Measurements from ENCODE around the gene TTC7B. TPM values are rescaled to one million over a fixed set of nuclear protein-coding genes. Genes with fewer than 3 reads are reported as not detected.

The TTC7B gene
- total RNA-seq, 4 donors from 2014 or later = 3.3 to 18.1 (median 10.0) TPM

GRCh38 chr14:90544971-90545370 lies 271.3 kb downstream of the TTC7B start:
- intact Hi-C loops (cut with DNase I) = no loop called here
- Histone ChIP-seq H3K4me3 (no peak overlapping the region), H3K4me1 (peaks cover 12 to 23% (median 16%) of the 10 kb centered on the region in 3 donors), H3K9me3 (no peaks in the 10 kb centered on the region), H3K27me3 (no peaks in the 10 kb centered on the region), H3K36me3 (peaks cover 0 to 1% (median 0%) of the 10 kb centered on the region in 3 donors), H3K27ac (peak overlapping the region in 1 of 4 donors; percentile 39)
- no peak for DNase-seq
- WGBS, 2 donors = 80 to 83% methylated on average over 5 to 7 of the region's 8 CpGs
- no peak for TF ChIP-seq CTCF (IDR thresholded peaks at IDR 0.05)

GRCh38 chr14:90544566-90544965 lies 271.7 kb downstream of the TTC7B start:
- intact Hi-C loops (cut with DNase I) = no loop called here
- Histone ChIP-seq H3K27ac (no peak overlapping the region), H3K36me3 (peaks cover 0 to 5% (median 0%) of the 10 kb centered on the region in 3 donors), H3K9me3 (no peaks in the 10 kb centered on the region), H3K27me3 (no peaks in the 10 kb centered on the region), H3K4me3 (no peak overlapping the region), H3K4me1 (peaks cover 12 to 23% (median 16%) of the 10 kb centered on the region in 3 donors)
- no peak for DNase-seq
- TF ChIP-seq POLR2A (IDR thresholded peaks at IDR 0.05) (no peak), CTCF (IDR thresholded peaks at IDR 0.05) (no peak)
- WGBS, 2 donors = 90 to 91% methylated on average over 7 of the region's 9 CpGs

- TF ChIP-seq POLR2A (IDR thresholded peaks at IDR 0.05) (no peak), CTCF (IDR thresholded peaks at IDR 0.05) (no peak)
- Histone ChIP-seq H3K27ac (no peak overlapping the region), H3K4me1 (peaks cover 12 to 23% (median 16%) of the 10 kb centered on the region in 3 donors), H3K36me3 (peaks cover 0 to 12% (median 0%) of the 10 kb centered on the region in 3 donors), H3K9me3 (no peaks in the 10 kb centered on the region), H3K27me3 (no peaks in the 10 kb centered on the region), H3K4me3 (no peak overlapping the region)
- intact Hi-C loops (cut with DNase I) = no loop called here
- DNase-seq = no peak
- 79 to 98% methylated on average over 4 to 6 of the region's 6 CpGs for WGBS, 2 donors
Observed at GRCh38 chr14:90543876-90544275, 272.4 kb downstream of the TTC7B start.

- Histone ChIP-seq H3K4me3 (no peak overlapping the region), H3K27ac (no peak overlapping the region), H3K36me3 (peaks cover 0 to 12% (median 0%) of the 10 kb centered on the region in 3 donors), H3K4me1 (peaks cover 16 to 25% (median 16%) of the 10 kb centered on the region in 3 donors), H3K27me3 (no peaks in the 10 kb centered on the region), H3K9me3 (no peaks in the 10 kb centered on the region)
- WGBS, 2 donors = 93 to 94% methylated on average over 11 to 13 of the region's 26 CpGs
- intact Hi-C loops (cut with DNase I) = no loop called here
- TF ChIP-seq CTCF (IDR thresholded peaks at IDR 0.05) (no peak), POLR2A (IDR thresholded peaks at IDR 0.05) (no peak)
- DNase-seq = no peak
Observed at GRCh38 chr14:90541076-90541634, 275.1 kb downstream of the TTC7B start.

GRCh38 chr14:90540437-90540836 lies 275.8 kb downstream of the TTC7B start:
- H3K27ac ChIP-seq = no peak overlapping the region
- H3K36me3 ChIP-seq = peaks cover 0 to 12% (median 0%) of the 10 kb centered on the region in 3 donors
- H3K27me3 ChIP-seq = no peaks in the 10 kb centered on the region
- no peaks in the 10 kb centered on the region for H3K9me3 ChIP-seq
- TF ChIP-seq POLR2A (IDR thresholded peaks at IDR 0.05) (no peak), CTCF (IDR thresholded peaks at IDR 0.05) (no peak)
- H3K4me3 ChIP-seq = no peak overlapping the region
- 84 to 85% methylated on average over 4 of the region's 4 CpGs for WGBS, 2 donors
- peaks cover 15 to 25% (median 16%) of the 10 kb centered on the region in 3 donors for H3K4me1 ChIP-seq
- no peak for DNase-seq
- intact Hi-C loops (cut with DNase I) = no loop called here

All from esophagus squamous epithelium (tissue), 5 donors.